HG03439 (cell line): ENCODE measurements around the gene THBS3.
"Not testable (repeated sequence)": the region's sequence is repeated elsewhere in the genome, so short reads cannot be mapped to it uniquely, and the experiment has no call there.

Experiments used
- ATAC-seq: cut with Tn5 transposase; IDR thresholded peaks from one replicate; pipeline ENCODE4 v1.9.1; 2021; ENCODE audit warnings: mild to moderate bottlenecking, moderate library complexity; ENCODE audit not compliant: unreplicated experiment

Gene THBS3

GRCh38 chr1:155160128-155160527, 47.6 kb downstream of the THBS3 start:
- no peak for ATAC-seq

- ATAC-seq: no peak
Observed at GRCh38 chr1:155158991-155159390, 48.7 kb downstream of the THBS3 start.

DNA sequence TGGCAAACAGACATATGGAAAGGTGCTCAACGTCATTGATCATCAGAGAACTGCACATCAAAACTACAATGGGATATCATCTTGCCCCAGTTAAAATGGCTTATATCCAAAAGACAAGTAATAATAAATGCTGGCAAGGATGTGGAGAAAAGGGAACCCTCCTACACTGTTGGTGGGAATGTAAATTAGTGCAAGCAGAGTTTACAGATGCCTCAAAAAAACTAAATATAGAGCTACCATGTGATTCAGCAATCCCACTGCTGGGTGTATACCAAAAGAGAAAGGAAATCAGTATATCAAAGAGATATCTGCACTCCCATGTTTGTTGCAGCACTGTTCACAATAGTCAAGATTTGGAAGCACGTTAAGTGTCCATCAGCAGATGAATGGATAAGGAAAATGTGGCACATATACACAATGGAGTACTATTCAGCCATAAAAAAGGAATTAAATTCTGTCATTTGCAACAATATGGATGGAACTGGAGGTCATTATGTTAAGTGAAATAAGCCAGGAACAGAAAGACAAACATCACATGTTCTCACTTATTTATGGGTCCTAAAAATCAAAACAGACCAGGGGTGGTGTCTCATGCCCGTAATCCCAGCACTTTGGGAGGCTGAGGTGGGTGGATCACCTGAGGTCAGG, 51.6 kb downstream of the THBS3 start:
- not testable (repeated sequence) for ATAC-seq
